GM19099 (cell line): ENCODE results near the gene MEGF11.

Experiments
- POLR2A ChIP-seq: IDR thresholded peaks from 3 replicates; pipeline ENCODE4 v1.6.1; 2011; ENCODE audit warnings: low read depth; ENCODE audit not compliant: insufficient read length; ENCODE audit errors: extremely low read depth

Gene MEGF11

GRCh38 chr15:66038387-66039116 lies 215.0 kb downstream of the MEGF11 start:
- TF ChIP-seq POLR2A, result no peak

DNA sequence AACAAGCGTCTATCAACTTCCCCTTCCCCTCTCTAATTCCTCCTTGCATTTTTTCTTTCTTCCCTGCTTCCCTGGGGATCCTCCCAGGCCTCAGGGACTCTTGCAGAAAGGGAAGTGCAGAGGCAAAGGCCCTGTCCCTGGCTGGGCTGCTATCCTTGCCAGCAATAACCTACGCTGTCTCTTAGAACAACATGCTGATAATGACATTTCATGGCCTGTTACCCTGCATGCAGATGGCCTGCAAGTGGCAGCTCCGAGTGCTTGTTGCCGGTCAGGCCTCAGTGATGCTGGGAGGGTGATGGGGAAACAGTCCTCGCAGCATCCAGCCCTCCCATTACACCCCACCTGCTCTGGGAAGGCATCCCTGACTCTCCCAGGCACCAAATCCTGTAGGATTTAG lies 216.7 kb downstream of the MEGF11 start:
- no peak for TF ChIP-seq POLR2A

- TF ChIP-seq POLR2A, result no peak
Observed at GRCh38 chr15:66035901-66036300, 217.6 kb downstream of the MEGF11 start.

GRCh38 chr15:66033143-66033542 lies 220.4 kb downstream of the MEGF11 start:
- TF ChIP-seq POLR2A, result no peak

GRCh38 chr15:66032006-66032405 lies 221.5 kb downstream of the MEGF11 start:
- TF ChIP-seq POLR2A, result no peak

- TF ChIP-seq POLR2A, result no peak
Observed at GRCh38 chr15:66030650-66031049, 222.9 kb downstream of the MEGF11 start.

DNA sequence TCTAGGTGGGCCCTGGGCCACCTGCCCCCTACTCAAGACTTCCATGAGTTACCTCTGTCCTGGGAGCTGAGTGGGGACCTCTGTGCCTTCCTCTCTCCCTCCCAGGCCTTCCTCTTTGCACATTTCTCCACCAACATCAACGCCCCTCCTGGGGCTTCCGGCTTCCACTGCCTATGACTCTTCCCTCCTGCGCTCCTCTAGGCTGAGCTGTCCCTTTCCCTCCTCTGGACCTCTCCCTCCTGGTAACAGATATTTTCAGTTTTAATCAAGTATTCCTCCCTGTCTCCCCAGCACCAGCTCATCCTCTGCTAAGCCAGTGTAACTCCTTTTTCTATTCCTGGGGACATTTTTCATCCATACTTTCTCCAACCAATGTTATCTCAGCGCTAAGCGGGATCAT lies 223.9 kb downstream of the MEGF11 start:
- no peak for TF ChIP-seq POLR2A

- no peak for TF ChIP-seq POLR2A
Observed at GRCh38 chr15:66027268-66027805, 226.2 kb downstream of the MEGF11 start.

- no peak for TF ChIP-seq POLR2A
Observed at GRCh38 chr15:66025972-66026371, 227.6 kb downstream of the MEGF11 start.

DNA sequence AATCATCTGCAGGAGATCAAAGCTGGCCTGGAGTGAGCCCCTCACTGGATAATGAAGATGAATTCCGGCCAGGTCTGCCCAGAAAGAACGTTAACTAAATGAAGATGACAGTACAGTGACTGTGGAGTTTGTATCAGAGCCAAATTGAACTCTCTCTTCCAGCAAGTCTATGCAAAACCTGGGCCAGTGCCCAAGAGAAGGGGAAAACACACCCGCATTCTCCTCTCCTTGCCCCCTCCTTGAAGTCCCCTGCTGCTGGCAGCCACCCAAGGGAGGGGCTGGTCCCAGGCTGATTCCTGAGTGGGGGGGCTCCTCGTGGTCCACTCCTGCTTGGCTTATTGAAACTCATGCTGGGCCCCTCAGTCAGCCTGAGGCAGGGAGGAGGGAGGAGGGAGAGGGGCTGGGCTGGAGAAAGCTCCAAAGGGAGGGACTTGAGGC lies 228.5 kb downstream of the MEGF11 start:
- no peak for TF ChIP-seq POLR2A

GRCh38 chr15:66024116-66024515 lies 229.4 kb downstream of the MEGF11 start:
- TF ChIP-seq POLR2A, result no peak

DNA sequence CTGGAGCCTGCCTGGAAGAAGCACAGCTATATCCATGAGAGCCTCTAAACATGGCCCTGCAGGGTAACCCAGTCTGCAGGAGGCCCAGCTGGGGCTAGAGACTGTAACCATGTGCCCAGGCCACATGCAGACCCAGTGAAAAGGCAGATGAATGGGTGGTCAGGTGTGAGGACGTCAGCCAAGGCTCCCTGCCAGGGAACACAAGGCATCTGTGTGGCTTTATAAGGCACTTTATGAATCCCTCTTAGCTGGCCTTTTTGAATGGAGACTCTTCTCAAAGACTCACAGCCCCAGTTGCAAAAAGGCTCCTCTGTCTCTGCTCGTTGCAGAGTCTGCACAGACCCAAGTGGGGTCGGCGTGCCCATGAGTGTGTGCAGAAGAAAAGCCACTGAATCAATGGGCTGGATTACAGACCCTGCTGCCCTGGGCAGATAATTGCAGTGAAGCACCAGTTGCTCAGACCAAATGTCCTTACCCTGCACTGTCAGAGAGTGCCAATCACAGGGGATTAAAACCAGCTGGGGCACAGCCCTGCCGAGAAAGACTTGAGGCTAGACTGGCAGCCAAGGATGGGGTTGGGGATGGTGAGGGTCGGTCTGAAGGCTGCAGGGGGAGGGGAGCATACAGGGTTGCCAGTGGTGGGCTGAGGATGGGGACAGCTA lies 230.1 kb downstream of the MEGF11 start:
- no peak for TF ChIP-seq POLR2A

DNA sequence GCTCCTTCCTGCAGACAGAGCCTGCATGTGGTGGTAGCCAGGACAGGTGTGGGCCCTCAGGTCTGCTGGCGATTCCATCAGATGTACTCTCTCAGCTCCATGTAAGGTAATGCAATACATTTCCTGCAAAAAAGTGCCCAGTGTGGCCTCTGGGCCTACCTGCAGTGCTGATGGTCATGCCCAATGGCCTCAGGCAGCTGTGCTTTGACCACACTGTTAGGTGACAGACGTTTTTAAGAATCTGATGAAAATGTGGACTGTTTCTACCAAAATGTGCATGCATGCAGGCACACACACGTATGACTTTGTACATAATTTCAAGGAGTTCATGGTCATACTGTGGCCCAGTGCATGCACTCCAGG lies 231.4 kb downstream of the MEGF11 start:
- no peak for TF ChIP-seq POLR2A

DNA sequence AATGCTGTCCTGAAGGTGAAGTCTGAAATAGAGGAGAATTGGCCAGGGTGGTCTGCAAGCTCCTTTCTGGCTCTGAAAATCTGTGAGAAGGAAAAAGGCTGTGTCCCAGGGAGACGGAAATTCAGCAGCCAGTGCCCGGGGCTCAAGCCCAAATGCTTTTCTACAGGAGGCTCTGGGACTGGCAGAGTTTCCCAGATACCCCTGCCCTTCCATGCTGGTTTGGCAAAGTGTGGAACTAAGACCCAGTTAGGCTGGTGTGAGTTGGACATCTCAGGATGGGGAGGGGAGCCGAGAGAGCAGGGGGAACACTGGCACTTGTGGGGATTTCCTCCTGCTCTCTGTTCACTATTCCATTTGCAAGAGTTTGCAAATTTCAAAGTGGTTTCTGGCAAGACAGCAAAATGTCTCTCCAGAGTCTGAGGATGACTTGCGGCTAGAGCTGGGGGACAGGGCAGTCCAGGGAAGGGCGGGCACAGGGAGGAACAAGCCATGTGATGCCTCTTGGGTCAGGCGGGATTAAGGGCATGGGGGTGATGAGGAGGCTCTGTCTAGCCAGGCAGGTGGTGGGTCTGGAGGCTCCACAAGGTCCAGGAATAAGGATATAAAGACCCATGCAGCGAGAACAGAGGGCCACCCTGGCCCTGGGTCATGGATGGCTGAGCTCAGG lies 231.9 kb downstream of the MEGF11 start:
- no peak for TF ChIP-seq POLR2A

DNA sequence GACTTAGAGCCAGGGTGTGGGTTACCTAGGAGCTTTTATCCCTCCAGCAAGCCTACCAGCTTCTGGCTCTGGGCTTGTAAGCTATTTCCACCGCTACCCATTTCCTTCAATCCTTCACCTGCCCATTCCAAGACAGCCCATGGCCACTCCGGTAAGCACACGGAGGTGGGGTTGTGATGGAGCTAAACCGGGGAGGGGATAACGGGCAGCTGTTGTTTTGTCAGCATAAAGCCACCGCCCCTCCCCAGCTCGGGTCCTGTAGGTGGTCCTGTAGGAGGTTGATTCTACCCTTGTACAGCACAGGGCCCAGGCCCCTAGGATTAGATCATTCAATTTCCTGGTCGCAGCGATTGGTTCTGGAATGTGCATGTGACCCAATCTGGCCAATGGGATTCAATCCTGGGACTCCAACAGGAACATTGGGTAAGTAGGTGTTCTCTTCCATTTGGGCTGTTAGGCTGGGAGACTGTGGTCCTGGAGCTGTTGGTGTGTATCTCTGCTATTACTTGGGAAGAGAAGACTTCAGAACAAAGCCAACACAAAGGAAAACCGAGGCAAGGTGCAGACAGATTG lies 233.6 kb downstream of the MEGF11 start:
- no peak for TF ChIP-seq POLR2A
